Right lobe of liver (tissue), 6 donors: ENCODE measurements around the gene PGC. TPM values are rescaled to one million over a fixed set of nuclear protein-coding genes. Genes with fewer than 3 reads are reported as not detected.

Experiments used
- ATAC-seq, 4 donors: fragments of 200-7000 bp; cut with Tn5 transposase; one replicate each; pipeline ENCODE4 v1.9.1; 2020; ENCODE audit warnings: mild to moderate bottlenecking in 4 of 4, moderate library complexity in 4 of 4
- DNase-seq, 3 donors: peaks; one replicate each; pipeline ENCODE4 v3.0.0-alpha.2; 2020
- H3K27ac ChIP-seq, 3 donors: fragments of 200-600 bp; one replicate each; pipeline ENCODE4 v1.8.0; 2022
- H3K27me3 ChIP-seq, 2 donors: fragments of 200-600 bp; one replicate each; pipeline ENCODE4 v1.8.0; 2022
- H3K36me3 ChIP-seq, 4 donors: fragments of 200-600 bp; sonication (generic) in 1 of 4; one replicate each; pipeline versions ENCODE4 v1.5.1 to v1.8.0; 2017 to 2022; ENCODE audit warnings: control low read depth in 1 of 4
- H3K4me1 ChIP-seq, 4 donors: fragments of 200-600 bp; sonication (generic) in 1 of 4; one replicate each; pipeline versions ENCODE4 v1.5.1 to v1.8.0; 2017 to 2022; ENCODE audit warnings: control low read depth in 1 of 4
- H3K4me3 ChIP-seq, 3 donors: fragments of 200-600 bp; one replicate each; pipeline ENCODE4 v1.8.0; 2022
- H3K9me3 ChIP-seq, 4 donors: fragments of 200-600 bp; sonication (generic) in 1 of 4; one replicate each; pipeline versions ENCODE4 v1.5.1 to v1.8.0; 2017 to 2022; ENCODE audit warnings: control low read depth in 1 of 4
- POLR2A ChIP-seq: fragments of 450-650 bp; IDR thresholded peaks from one replicate; pipeline ENCODE4 v1.6.1; 2017; ENCODE audit warnings: antibody characterized with exemption, mild to moderate bottlenecking
- WGBS: methylation state at CpG from one replicate; pipeline ENCODE4 v1.1.6; 2018; ENCODE audit warnings: low coverage, low lambda C conversion rate; ENCODE audit not compliant: insufficient coverage; ENCODE audit errors: missing lambda C conversion rate; 5-methylcytosine and 5-hydroxymethylcytosine counted together
- intact Hi-C, 2 donors: fragments of 100-400 bp; cut with DNase I; formaldehyde crosslinking; loops; one replicate each; pipeline versions ENCODE4 v1.11.2 to v1.14.1; 2022
- total RNA-seq, 6 experiments: library from RNA; depleted of rRNA in 2 of 6; stranded (reverse); fragments of >200 nt in 2 of 6; fragmentation: NEBNext Ultra II Directional in 3 of 6; extraction: Animal tissue kit (Norgen Biotek cat#: 25700) in 3 of 6; gene quantifications; one replicate each; pipeline versions ENCODE4 v1.1.0 to v1.2.4, GENCODE V29; 2016 to 2023
- TF ChIP-seq, protein P1 (sequence below), 4 donors: fragments of 200-600 bp in 3 of 4; fragments of 450-650 bp in 1 of 4; IDR thresholded peaks; one replicate each; pipeline versions ENCODE4 v1.5.1 to v1.8.0; 2016 to 2022; ENCODE audit warnings: antibody characterized with exemption in 4 of 4, mild to moderate bottlenecking in 2 of 4
- donor health status: DM: no; HTN: yes; CAD: no.
- donor health status: DM: no; HTN: no; CAD: no.
- donor health status: DM: no; HTN: no; CAD: no.
- donor health status: DM: no; HTN: yes; CAD: no.
- donor health status: DM: no; HTN: yes; CAD: no.

The PGC gene
- total RNA-seq, 6 experiments from 2014 or later, result 0.31 TPM; not detected in 5

DNA sequence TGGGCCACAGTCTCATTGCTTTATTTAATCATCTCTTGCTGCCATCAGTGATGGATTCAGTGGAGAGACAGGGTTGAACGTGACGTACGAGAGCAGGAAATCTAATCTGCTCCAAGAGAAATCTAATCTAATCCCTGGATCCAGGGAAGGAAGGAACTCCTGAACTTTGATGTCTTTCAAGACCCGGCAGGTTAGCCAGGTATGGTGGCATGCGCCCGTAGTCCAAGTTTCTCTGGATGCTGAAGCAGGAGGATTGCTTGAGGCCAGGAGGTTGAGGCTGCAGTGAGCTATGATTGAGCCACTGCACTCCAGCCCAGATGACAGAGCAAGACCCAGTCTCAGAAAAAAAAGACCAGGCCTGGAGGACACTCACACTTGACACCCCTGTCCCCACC, 11.4 kb upstream of the PGC start:
- TF ChIP-seq, protein P1, sequence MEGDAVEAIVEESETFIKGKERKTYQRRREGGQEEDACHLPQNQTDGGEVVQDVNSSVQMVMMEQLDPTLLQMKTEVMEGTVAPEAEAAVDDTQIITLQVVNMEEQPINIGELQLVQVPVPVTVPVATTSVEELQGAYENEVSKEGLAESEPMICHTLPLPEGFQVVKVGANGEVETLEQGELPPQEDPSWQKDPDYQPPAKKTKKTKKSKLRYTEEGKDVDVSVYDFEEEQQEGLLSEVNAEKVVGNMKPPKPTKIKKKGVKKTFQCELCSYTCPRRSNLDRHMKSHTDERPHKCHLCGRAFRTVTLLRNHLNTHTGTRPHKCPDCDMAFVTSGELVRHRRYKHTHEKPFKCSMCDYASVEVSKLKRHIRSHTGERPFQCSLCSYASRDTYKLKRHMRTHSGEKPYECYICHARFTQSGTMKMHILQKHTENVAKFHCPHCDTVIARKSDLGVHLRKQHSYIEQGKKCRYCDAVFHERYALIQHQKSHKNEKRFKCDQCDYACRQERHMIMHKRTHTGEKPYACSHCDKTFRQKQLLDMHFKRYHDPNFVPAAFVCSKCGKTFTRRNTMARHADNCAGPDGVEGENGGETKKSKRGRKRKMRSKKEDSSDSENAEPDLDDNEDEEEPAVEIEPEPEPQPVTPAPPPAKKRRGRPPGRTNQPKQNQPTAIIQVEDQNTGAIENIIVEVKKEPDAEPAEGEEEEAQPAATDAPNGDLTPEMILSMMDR (IDR thresholded peaks at IDR 0.05), result no peak
- no peak for TF ChIP-seq POLR2A
- WGBS, result 81% methylated on average over 4 of the region's 6 CpGs
- no peaks in the 10 kb centered on the region for H3K36me3 ChIP-seq
- H3K27ac ChIP-seq, result no peak overlapping the region
- no peaks in the 10 kb centered on the region for H3K27me3 ChIP-seq
- ATAC-seq, result no peak
- H3K4me1 ChIP-seq, result no peaks in the 10 kb centered on the region
- intact Hi-C loops, result no loop called here
- H3K9me3 ChIP-seq, result no peaks in the 10 kb centered on the region
- no peak for DNase-seq
- H3K4me3 ChIP-seq, result no peak overlapping the region

DNA sequence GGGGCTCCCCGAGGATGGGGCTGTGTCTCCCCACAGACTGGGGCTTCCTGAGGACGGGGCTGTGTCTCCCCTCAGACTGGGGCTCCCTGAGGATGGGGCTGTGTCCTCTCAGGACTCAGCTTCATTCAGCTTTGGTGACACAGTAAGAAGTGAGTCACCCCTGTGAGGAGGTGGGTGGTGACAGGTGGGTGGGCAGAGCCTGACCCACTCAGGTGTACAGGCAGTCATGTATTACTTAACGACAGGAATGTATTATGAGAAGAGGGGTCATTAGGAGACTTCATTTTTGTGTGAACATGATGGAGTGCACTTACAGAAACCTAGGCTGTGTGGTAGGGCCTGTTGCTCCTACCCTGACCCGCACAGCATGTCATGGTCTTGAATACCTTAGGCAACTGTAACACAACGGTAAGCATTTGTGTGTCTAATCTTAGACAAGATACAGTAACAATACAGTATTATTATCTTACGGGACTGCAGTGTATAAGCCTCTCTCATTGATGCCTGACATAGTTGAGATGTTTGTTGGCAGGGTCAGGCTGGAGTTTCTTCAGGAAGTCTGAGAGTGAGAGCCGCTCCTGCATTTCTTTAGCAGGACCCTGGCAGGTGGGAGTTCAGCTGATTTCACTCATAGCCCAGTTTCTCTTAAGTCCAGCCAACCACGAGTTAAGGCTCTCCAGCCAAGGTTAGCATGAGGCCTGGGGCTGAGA, 10.9 kb upstream of the PGC start:
- Histone ChIP-seq H3K4me1 (no peaks in the 10 kb centered on the region), H3K9me3 (no peaks in the 10 kb centered on the region), H3K4me3 (no peak overlapping the region), H3K27me3 (no peaks in the 10 kb centered on the region), H3K27ac (no peak overlapping the region), H3K36me3 (no peaks in the 10 kb centered on the region)
- 71% methylated on average over 6 of the region's 8 CpGs for WGBS
- intact Hi-C loops, result no loop called here
- ATAC-seq (no peak), DNase-seq (no peak)
- TF ChIP-seq POLR2A, result no peak
- TF ChIP-seq, protein P1 (IDR thresholded peaks at IDR 0.05), result no peak

DNA sequence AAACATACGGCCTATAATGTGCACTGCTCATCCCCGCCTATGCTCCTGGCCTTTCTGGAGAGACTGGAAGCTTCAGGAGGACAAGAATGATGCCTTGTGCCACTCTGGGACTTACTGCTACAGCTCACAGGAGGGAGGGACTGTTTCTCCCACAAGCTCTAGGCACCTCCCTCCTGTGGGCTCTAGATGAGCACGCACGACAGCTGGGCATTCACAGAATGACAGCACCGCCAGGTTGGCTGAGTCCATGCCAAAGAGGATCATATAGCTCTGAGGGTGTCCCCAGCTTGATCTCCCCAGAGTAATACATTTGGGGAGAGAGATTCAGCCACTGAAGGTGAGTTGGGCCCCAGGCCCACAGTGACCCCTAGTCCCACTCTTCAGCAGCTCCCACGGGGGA, 10.1 kb upstream of the PGC start:
- H3K9me3 ChIP-seq, result no peaks in the 10 kb centered on the region
- H3K4me3 ChIP-seq, result no peak overlapping the region
- DNase-seq (no peak), ATAC-seq (no peak)
- no peak overlapping the region for H3K27ac ChIP-seq
- no peaks in the 10 kb centered on the region for H3K27me3 ChIP-seq
- intact Hi-C loops, result no loop called here
- no peaks in the 10 kb centered on the region for H3K36me3 ChIP-seq
- no peaks in the 10 kb centered on the region for H3K4me1 ChIP-seq
- 83% methylated on average over 1 of the region's 6 CpGs for WGBS
- TF ChIP-seq, protein P1 (IDR thresholded peaks at IDR 0.05), result no peak
- no peak for TF ChIP-seq POLR2A

DNA sequence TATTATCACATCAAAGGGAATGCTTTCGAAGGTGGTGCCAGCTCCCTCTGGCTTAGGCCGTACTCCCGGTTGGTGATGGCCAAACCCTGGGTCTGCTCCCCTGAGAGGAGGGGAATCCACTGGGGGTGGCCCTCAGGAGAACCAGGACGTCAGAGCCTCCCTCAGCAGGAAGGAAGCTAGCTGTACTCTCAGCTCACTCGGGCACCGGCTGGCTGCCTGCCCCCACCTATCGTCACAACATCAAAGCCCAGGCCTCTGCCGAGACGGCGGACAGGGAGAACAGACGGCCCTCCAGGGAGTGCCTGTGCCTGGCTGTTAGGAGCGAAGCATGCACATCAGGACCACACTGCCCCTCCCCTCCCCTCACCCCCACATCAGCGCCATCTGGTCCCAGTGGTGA, 9.2 kb upstream of the PGC start:
- intact Hi-C loops, result no loop called here
- Histone ChIP-seq H3K4me1 (no peaks in the 10 kb centered on the region), H3K27ac (no peak overlapping the region), H3K27me3 (no peaks in the 10 kb centered on the region), H3K36me3 (no peaks in the 10 kb centered on the region), H3K9me3 (no peaks in the 10 kb centered on the region), H3K4me3 (no peak overlapping the region)
- TF ChIP-seq, protein P1 (IDR thresholded peaks at IDR 0.05), result no peak
- TF ChIP-seq POLR2A, result no peak
- ATAC-seq, result peak in 1 of 4 donors; percentile 15
- WGBS, result no CpG with 5 or more reads among the region's 13 CpGs
- DNase-seq, result no peak
